Trophoblast cell (in vitro differentiated cells and primary cell): ENCODE measurements around the gene DLG2.
A peak's percentile ranks its signal among the peaks of the same experiment; 100 is the strongest.

Experiments used
- DNase-seq, 2 donors: peaks; one replicate each; pipeline ENCODE4 v3.0.0-alpha.2; 2016
- H2AFZ ChIP-seq: 2 replicates; pipeline ENCODE4 v1.6.1; 2013; ENCODE audit warnings: low read length, moderate library complexity, mild to moderate bottlenecking; ENCODE audit not compliant: insufficient read depth, poor library complexity
- H2AK5ac ChIP-seq: 2 replicates; pipeline ENCODE4 v1.6.1; 2013; ENCODE audit warnings: mild to moderate bottlenecking, low read length
- H2BK120ac ChIP-seq: 2 replicates; pipeline ENCODE4 v1.6.1; 2013; ENCODE audit warnings: low read length, mild to moderate bottlenecking, moderate library complexity; ENCODE audit not compliant: insufficient read depth, poor library complexity
- H2BK12ac ChIP-seq: 2 replicates; pipeline ENCODE4 v1.6.1; 2013; ENCODE audit warnings: mild to moderate bottlenecking, low read length, moderate library complexity
- H2BK5ac ChIP-seq: 2 replicates; pipeline ENCODE4 v1.6.1; 2013; ENCODE audit warnings: low read length, low read depth, moderate library complexity, mild to moderate bottlenecking; ENCODE audit not compliant: poor library complexity
- H3K14ac ChIP-seq: 2 replicates; pipeline ENCODE4 v1.6.1; 2013; ENCODE audit warnings: mild to moderate bottlenecking, low read length
- H3K18ac ChIP-seq: 2 replicates; pipeline ENCODE4 v1.6.1; 2013; ENCODE audit warnings: mild to moderate bottlenecking, low read length
- H3K23ac ChIP-seq: 2 replicates; pipeline ENCODE4 v1.6.1; 2013; ENCODE audit warnings: low read length
- H3K27ac ChIP-seq: 2 replicates; pipeline ENCODE4 v1.5.1; 2013; ENCODE audit warnings: low read depth, mild to moderate bottlenecking, inconsistent platforms, low read length, moderate library complexity
- H3K27me3 ChIP-seq: 2 replicates; pipeline ENCODE4 v1.6.1; 2013; ENCODE audit warnings: inconsistent platforms, mild to moderate bottlenecking, low read length, moderate library complexity; ENCODE audit not compliant: insufficient read depth
- H3K36me3 ChIP-seq, 2 experiments: 1 replicate in 1 of 2; 2 replicates in 1 of 2; pipeline ENCODE4 v1.6.1; 2013; ENCODE audit warnings: low read length in 2 of 2, mild to moderate bottlenecking in 2 of 2, moderate library complexity in 1 of 2; ENCODE audit not compliant: insufficient read depth in 2 of 2, control insufficient read depth in 1 of 2
- H3K4ac ChIP-seq: 2 replicates; pipeline ENCODE4 v1.6.1; 2013; ENCODE audit warnings: low read depth, mild to moderate bottlenecking, low read length, moderate library complexity
- H3K4me1 ChIP-seq, 2 experiments: 1 replicate in 1 of 2; 2 replicates in 1 of 2; pipeline ENCODE4 v1.6.1; 2013; ENCODE audit warnings: low read length in 2 of 2, mild to moderate bottlenecking in 2 of 2, moderate library complexity in 1 of 2; ENCODE audit not compliant: insufficient read depth in 2 of 2, control insufficient read depth in 1 of 2
- H3K4me2 ChIP-seq: 2 replicates; pipeline ENCODE4 v1.6.1; 2013; ENCODE audit warnings: inconsistent platforms, mild to moderate bottlenecking, low read length, moderate library complexity
- H3K4me3 ChIP-seq: 2 replicates; pipeline ENCODE4 v1.5.1; 2013; ENCODE audit warnings: mild to moderate bottlenecking, low read depth, low read length, inconsistent platforms
- H3K79me1 ChIP-seq: one replicate; pipeline ENCODE4 v1.6.1; 2013; ENCODE audit warnings: low read length
- H3K79me2 ChIP-seq: 2 replicates; pipeline ENCODE4 v1.6.1; 2013; ENCODE audit warnings: low read length, mild to moderate bottlenecking; ENCODE audit not compliant: control insufficient read depth, insufficient read depth, poor library complexity
- H3K9ac ChIP-seq: 2 replicates; pipeline ENCODE4 v1.6.1; 2013; ENCODE audit warnings: mild to moderate bottlenecking, low read length
- H3K9me3 ChIP-seq: 2 replicates; pipeline ENCODE4 v1.6.1; 2013; ENCODE audit warnings: low read depth, mild to moderate bottlenecking, control low read depth, inconsistent platforms, low read length; ENCODE audit not compliant: insufficient read depth
- H4K12ac ChIP-seq: 2 replicates; pipeline ENCODE4 v1.6.1; 2013; ENCODE audit warnings: low read depth, mild to moderate bottlenecking, low read length, moderate library complexity
- H4K8ac ChIP-seq: 2 replicates; pipeline ENCODE4 v1.6.1; 2013; ENCODE audit warnings: low read depth, mild to moderate bottlenecking, low read length, moderate library complexity
- H4K91ac ChIP-seq: one replicate; pipeline ENCODE4 v1.6.1; 2013; ENCODE audit warnings: low read depth, mild to moderate bottlenecking, low read length, moderate library complexity
- WGBS: extraction: QIAGEN DNeasy Blood & Tissue Kit; methylation state at CpG from one replicate; pipeline ENCODE4 v1.1.7; 2013; ENCODE audit warnings: missing lambda C conversion rate; ENCODE audit not compliant: insufficient read length, insufficient coverage; ENCODE audit errors: extremely low coverage; 5-methylcytosine and 5-hydroxymethylcytosine counted together

Gene DLG2

GRCh38 chr11:85137597-85137996 is 489.5 kb downstream of the DLG2 start:
- H2AK5ac ChIP-seq, result no peak overlapping the region
- no peak overlapping the region for H2BK5ac ChIP-seq
- no peaks in the 10 kb centered on the region for H3K27me3 ChIP-seq
- H4K8ac ChIP-seq, result no peak overlapping the region
- no peaks in the 10 kb centered on the region for H3K4me1 ChIP-seq
- no peak overlapping the region for H3K27ac ChIP-seq
- H3K23ac ChIP-seq, result no peak overlapping the region
- no peak overlapping the region for H4K12ac ChIP-seq
- DNase-seq, result no peak
- no peak overlapping the region for H2BK12ac ChIP-seq
- H3K14ac ChIP-seq, result no peak overlapping the region
- no peak overlapping the region for H4K91ac ChIP-seq
- no peak overlapping the region for H3K4me3 ChIP-seq
- H3K9me3 ChIP-seq, result no peaks in the 10 kb centered on the region
- no CpG with 5 or more reads among the region's 1 CpG for WGBS
- H3K9ac ChIP-seq, result no peak overlapping the region
- H2BK120ac ChIP-seq, result no peak overlapping the region
- H3K18ac ChIP-seq, result no peak overlapping the region
- H3K4me2 ChIP-seq, result no peak overlapping the region
- no peaks in the 10 kb centered on the region for H3K79me2 ChIP-seq
- H3K36me3 ChIP-seq, result no peaks in the 10 kb centered on the region
- no peak overlapping the region for H2AFZ ChIP-seq
- no peaks in the 10 kb centered on the region for H3K79me1 ChIP-seq
- no peak overlapping the region for H3K4ac ChIP-seq

GRCh38 chr11:85133636-85134035 is 493.5 kb downstream of the DLG2 start:
- H3K27me3 ChIP-seq, result no peaks in the 10 kb centered on the region
- H4K12ac ChIP-seq, result no peak overlapping the region
- H3K36me3 ChIP-seq, result no peaks in the 10 kb centered on the region
- no peak overlapping the region for H3K18ac ChIP-seq
- no peak overlapping the region for H2AK5ac ChIP-seq
- no peaks in the 10 kb centered on the region for H3K79me2 ChIP-seq
- no peak overlapping the region for H3K23ac ChIP-seq
- no peak overlapping the region for H4K91ac ChIP-seq
- H2BK12ac ChIP-seq, result no peak overlapping the region
- H3K9ac ChIP-seq, result no peak overlapping the region
- no peaks in the 10 kb centered on the region for H3K79me1 ChIP-seq
- no peak for DNase-seq
- no peaks in the 10 kb centered on the region for H3K4me1 ChIP-seq
- no peak overlapping the region for H3K4ac ChIP-seq
- no peak overlapping the region for H2BK5ac ChIP-seq
- no peaks in the 10 kb centered on the region for H3K9me3 ChIP-seq
- H3K27ac ChIP-seq, result no peak overlapping the region
- H3K4me2 ChIP-seq, result no peak overlapping the region
- H3K4me3 ChIP-seq, result no peak overlapping the region
- H2BK120ac ChIP-seq, result no peak overlapping the region
- no CpG with 5 or more reads among the region's 1 CpG for WGBS
- no peak overlapping the region for H4K8ac ChIP-seq
- no peak overlapping the region for H2AFZ ChIP-seq
- no peak overlapping the region for H3K14ac ChIP-seq

DNA sequence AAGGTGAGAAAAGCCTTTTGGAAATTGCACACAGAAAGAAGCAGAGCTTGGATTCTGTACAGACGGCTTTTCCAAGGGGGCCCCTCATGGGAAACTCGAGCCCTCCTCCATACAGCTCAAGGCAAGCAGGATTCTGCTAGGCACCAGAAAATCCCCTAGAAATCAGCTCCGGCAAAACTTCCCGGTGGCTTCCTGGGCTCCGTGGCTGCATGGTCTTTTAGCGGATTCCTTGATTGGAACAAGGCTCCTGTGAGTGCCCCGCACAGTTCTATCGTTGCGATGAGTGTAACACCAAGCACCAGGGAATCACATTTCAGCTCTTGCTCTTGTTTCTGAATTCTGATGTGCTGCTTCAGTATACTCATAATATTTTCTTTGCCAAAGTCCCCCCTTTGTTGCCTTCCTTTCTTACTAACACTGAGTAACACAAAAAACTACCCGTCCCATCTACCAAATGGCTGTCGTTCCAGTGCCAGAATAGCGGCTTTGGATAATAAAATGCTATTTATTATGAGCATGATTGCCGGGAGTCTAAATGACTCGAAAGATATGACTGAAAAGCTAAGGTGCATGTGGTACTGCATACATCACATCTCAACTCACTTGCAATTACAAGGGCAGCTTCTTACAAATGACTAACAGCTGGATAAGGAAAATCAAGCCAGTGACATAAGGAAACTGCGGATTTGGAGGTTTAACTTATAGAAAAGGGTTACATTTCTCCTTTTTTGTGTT is 494.1 kb downstream of the DLG2 start:
- no peak for DNase-seq
- no peaks in the 10 kb centered on the region for H3K79me2 ChIP-seq
- no peaks in the 10 kb centered on the region for H3K9me3 ChIP-seq
- no peak overlapping the region for H4K91ac ChIP-seq
- no peak overlapping the region for H3K4me3 ChIP-seq
- H2AK5ac ChIP-seq, result no peak overlapping the region
- H2BK12ac ChIP-seq, result no peak overlapping the region
- no peaks in the 10 kb centered on the region for H3K36me3 ChIP-seq
- H3K79me1 ChIP-seq, result no peaks in the 10 kb centered on the region
- no peak overlapping the region for H3K18ac ChIP-seq
- no peak overlapping the region for H2BK120ac ChIP-seq
- H3K14ac ChIP-seq, result no peak overlapping the region
- no peak overlapping the region for H4K8ac ChIP-seq
- no peak overlapping the region for H3K4me2 ChIP-seq
- H2AFZ ChIP-seq, result peak overlapping the region; percentile 74
- no peaks in the 10 kb centered on the region for H3K27me3 ChIP-seq
- no peak overlapping the region for H3K27ac ChIP-seq
- H3K4ac ChIP-seq, result no peak overlapping the region
- H3K4me1 ChIP-seq, result no peaks in the 10 kb centered on the region
- H4K12ac ChIP-seq, result no peak overlapping the region
- no peak overlapping the region for H3K9ac ChIP-seq
- no CpG with 5 or more reads among the region's 15 CpGs for WGBS
- H2BK5ac ChIP-seq, result no peak overlapping the region
- no peak overlapping the region for H3K23ac ChIP-seq

DNA sequence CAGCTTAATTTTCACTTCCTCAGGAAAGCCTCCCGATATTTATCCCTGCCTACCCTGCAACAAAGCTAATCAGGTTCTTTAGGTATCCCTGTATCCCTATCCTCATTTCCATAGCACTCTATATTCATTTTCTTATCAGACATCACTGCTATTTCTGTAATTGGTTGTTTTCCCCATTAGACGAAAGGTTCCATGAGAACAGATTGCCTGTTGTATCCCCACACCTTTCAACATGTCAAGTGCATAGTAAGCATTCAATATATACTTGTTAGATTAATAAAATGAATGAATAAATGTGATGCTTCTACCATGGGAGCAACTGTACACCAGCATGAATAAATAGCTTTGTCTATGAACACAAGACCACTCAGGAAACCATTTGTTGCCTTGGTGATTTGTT is 499.8 kb downstream of the DLG2 start:
- no peak overlapping the region for H3K4me3 ChIP-seq
- H3K27ac ChIP-seq, result no peak overlapping the region
- no peaks in the 10 kb centered on the region for H3K27me3 ChIP-seq
- H3K36me3 ChIP-seq, result no peaks in the 10 kb centered on the region
- H3K4ac ChIP-seq, result no peak overlapping the region
- no CpG with 5 or more reads among the region's 2 CpGs for WGBS
- no peak overlapping the region for H3K9ac ChIP-seq
- no peak overlapping the region for H2BK5ac ChIP-seq
- H3K9me3 ChIP-seq, result no peaks in the 10 kb centered on the region
- H4K91ac ChIP-seq, result no peak overlapping the region
- no peak overlapping the region for H3K18ac ChIP-seq
- H2BK120ac ChIP-seq, result no peak overlapping the region
- no peak overlapping the region for H4K8ac ChIP-seq
- no peak overlapping the region for H3K4me2 ChIP-seq
- no peak overlapping the region for H4K12ac ChIP-seq
- no peaks in the 10 kb centered on the region for H3K79me1 ChIP-seq
- no peak overlapping the region for H2BK12ac ChIP-seq
- H3K4me1 ChIP-seq, result no peaks in the 10 kb centered on the region
- H3K79me2 ChIP-seq, result no peaks in the 10 kb centered on the region
- no peak overlapping the region for H3K14ac ChIP-seq
- no peak overlapping the region for H3K23ac ChIP-seq
- no peak overlapping the region for H2AFZ ChIP-seq
- DNase-seq, result no peak
- no peak overlapping the region for H2AK5ac ChIP-seq
